ENCODE measurements around the gene TLK1. TPM values are rescaled to one million over a fixed set of nuclear protein-coding genes. Genes with fewer than 3 reads are reported as not detected.

The TLK1 gene
- total and polyA plus RNA-seq, 9 of the 15 experiments (the other 6 are each of a cell fraction or from before 2014, with no cell fraction given) = 20.2 to 101 (median 40.5) TPM

DNA sequence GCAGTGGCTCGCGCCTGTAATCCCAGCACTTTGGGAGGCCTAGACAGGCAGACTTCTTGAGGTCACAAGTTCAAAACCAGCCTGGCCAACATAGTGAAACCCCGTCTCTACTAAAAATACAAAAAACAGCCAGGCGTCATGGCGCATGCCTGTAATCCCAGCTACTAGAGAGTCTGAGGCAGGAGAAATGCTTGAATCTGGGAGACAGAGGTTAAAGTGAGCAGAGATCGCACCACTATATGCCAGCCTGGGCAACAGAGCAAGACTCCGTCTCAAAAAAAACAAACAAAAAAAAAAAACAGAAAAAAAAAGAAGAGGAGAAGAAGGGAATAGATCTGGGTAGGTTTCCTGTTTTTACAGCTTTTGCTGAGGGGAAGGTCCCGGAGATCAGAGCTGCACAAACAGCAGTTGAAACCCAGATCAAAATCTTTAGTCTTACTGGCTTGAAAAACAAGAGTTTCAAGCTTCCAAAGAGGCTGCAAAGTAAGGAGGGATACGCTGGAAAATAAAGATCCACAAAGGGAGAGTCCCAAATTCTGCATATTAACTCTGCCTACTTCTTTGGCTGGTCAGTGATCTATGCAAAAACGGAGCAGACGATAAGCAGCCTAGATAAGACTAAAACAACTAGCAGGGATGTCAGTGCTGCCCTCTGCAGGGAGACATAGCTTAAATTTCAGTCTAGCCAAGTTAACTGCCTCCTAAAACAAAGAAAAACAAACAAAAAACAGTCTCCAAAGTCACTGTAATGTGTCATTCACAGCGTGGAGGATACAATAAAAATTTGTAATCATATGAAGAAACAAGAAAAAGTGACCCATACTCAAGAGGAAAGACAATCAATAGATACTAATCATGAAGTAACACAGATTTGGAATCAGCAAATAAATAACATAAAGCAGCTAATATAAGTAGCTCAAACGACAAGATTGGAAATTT, 74.1 kb downstream of the TLK1 start (continued):
- TF ChIP-seq, protein P1, sequence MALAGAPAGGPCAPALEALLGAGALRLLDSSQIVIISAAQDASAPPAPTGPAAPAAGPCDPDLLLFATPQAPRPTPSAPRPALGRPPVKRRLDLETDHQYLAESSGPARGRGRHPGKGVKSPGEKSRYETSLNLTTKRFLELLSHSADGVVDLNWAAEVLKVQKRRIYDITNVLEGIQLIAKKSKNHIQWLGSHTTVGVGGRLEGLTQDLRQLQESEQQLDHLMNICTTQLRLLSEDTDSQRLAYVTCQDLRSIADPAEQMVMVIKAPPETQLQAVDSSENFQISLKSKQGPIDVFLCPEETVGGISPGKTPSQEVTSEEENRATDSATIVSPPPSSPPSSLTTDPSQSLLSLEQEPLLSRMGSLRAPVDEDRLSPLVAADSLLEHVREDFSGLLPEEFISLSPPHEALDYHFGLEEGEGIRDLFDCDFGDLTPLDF (CRISPR knock-in tag; IDR thresholded peaks at IDR 0.05) = 0 out of 2 replicates have a peak, but pooled peaks have one; percentile 8
- TF ChIP-seq PRPF4 (IDR thresholded peaks at IDR 0.05; ENCODE audit: insufficient read depth, low read depth, low read length, poor library complexity, severe bottlenecking) = no peak
- 0 out of 2 replicates have a peak, but pooled peaks have one; percentile 72 for TF ChIP-seq THRAP3 (IDR thresholded peaks at IDR 0.05; ENCODE audit: borderline replicate concordance)
- peak; percentile 62; the same call in 1 of the 2 replicates for TF ChIP-seq TSC22D4 (tag; IDR thresholded peaks at IDR 0.05)
- TF ChIP-seq ADNP (tag; IDR thresholded peaks at IDR 0.05) = peak; percentile 67
- TF ChIP-seq SUPT5H (IDR thresholded peaks at IDR 0.05) = 0 out of 2 replicates have a peak, but pooled peaks have one; percentile 16
- TF ChIP-seq SMARCC2 (IDR thresholded peaks at IDR 0.05; ENCODE audit: low read depth) = peak; percentile 35; the same call in 1 of the 2 replicates
- TF ChIP-seq ETV5 (CRISPR knock-in tag; IDR thresholded peaks at IDR 0.05; ENCODE audit: low read depth) = no peak
- TF ChIP-seq, protein P2, sequence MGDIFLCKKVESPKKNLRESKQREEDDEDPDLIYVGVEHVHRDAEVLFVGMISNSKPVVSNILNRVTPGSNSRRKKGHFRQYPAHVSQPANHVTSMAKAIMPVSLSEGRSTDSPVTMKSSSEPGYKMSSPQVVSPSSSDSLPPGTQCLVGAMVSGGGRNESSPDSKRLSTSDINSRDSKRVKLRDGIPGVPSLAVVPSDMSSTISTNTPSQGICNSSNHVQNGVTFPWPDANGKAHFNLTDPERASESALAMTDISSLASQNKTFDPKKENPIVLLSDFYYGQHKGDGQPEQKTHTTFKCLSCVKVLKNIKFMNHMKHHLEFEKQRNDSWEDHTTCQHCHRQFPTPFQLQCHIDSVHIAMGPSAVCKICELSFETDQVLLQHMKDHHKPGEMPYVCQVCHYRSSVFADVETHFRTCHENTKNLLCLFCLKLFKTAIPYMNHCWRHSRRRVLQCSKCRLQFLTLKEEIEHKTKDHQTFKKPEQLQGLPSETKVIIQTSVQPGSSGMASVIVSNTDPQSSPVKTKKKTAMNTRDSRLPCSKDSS (IDR thresholded peaks at IDR 0.05; ENCODE audit: low read depth, partially characterized antibody) = no peak
- TF ChIP-seq, protein P3, sequence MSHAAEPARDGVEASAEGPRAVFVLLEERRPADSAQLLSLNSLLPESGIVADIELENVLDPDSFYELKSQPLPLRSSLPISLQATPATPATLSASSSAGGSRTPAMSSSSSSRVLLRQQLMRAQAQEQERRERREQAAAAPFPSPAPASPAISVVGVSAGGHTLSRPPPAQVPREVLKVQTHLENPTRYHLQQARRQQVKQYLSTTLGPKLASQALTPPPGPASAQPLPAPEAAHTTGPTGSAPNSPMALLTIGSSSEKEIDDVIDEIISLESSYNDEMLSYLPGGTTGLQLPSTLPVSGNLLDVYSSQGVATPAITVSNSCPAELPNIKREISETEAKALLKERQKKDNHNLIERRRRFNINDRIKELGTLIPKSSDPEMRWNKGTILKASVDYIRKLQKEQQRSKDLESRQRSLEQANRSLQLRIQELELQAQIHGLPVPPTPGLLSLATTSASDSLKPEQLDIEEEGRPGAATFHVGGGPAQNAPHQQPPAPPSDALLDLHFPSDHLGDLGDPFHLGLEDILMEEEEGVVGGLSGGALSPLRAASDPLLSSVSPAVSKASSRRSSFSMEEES (CRISPR knock-in tag; IDR thresholded peaks at IDR 0.05) = no peak
- TF ChIP-seq EP400 (IDR thresholded peaks at IDR 0.05) = 0 out of 2 replicates have a peak, but pooled peaks have one; percentile 32
- TF ChIP-seq SNIP1 (IDR thresholded peaks at IDR 0.05; ENCODE audit: low read depth) = no peak
- TF ChIP-seq NKRF (IDR thresholded peaks at IDR 0.05; ENCODE audit: borderline replicate concordance) = 0 out of 2 replicates have a peak, but pooled peaks have one; percentile 35
- TF ChIP-seq, protein P4, sequence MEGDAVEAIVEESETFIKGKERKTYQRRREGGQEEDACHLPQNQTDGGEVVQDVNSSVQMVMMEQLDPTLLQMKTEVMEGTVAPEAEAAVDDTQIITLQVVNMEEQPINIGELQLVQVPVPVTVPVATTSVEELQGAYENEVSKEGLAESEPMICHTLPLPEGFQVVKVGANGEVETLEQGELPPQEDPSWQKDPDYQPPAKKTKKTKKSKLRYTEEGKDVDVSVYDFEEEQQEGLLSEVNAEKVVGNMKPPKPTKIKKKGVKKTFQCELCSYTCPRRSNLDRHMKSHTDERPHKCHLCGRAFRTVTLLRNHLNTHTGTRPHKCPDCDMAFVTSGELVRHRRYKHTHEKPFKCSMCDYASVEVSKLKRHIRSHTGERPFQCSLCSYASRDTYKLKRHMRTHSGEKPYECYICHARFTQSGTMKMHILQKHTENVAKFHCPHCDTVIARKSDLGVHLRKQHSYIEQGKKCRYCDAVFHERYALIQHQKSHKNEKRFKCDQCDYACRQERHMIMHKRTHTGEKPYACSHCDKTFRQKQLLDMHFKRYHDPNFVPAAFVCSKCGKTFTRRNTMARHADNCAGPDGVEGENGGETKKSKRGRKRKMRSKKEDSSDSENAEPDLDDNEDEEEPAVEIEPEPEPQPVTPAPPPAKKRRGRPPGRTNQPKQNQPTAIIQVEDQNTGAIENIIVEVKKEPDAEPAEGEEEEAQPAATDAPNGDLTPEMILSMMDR (IDR thresholded peaks at IDR 0.05 in 2 of 3, conservative IDR thresholded peaks at IDR 0.05 in 1 of 3; ENCODE audit: insufficient read depth in 2 of 3, low read depth in 1 of 3, low read length in 3 of 3) = peak; percentile 56 to 78 (median 70)
- peak; percentile 83 for TF ChIP-seq SMARCA4 (IDR thresholded peaks at IDR 0.05)
- TF ChIP-seq LARP7 (IDR thresholded peaks at IDR 0.05) = peak; percentile 74; the same call in 1 of the 2 replicates
- TF ChIP-seq ATF7 (IDR thresholded peaks at IDR 0.05) = 0 out of 2 replicates have a peak, but pooled peaks have one; percentile 31

All from K562 (cell line).